ENCODE data around the gene MAGI2. TPM values are rescaled to one million over a fixed set of nuclear protein-coding genes. Genes with fewer than 3 reads are reported as not detected.

Gene MAGI2
- total RNA-seq, 1 donor from 2014 or later = 64.2 TPM

DNA sequence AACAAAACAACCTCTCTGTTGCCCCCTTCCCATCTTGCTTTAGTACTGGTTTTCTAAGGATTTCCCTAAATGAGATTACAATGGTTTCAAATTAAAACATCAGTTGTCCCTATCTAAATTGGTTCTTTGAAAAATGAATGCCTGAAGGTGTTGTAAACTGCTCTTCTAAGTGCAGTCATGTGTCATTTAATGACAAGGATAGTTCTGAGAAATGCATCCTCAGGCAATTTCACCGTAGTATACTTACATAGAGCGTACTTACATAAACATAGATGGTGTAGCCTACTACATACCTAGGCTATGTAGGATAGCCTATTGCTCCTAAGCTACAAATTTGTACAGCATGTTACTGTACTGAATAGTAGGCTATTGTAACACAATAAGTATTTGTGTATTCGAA, 278.1 kb downstream of the MAGI2 start:
- Mint-ChIP-seq H3K9me3 (ENCODE audit: unreplicated experiment) (peaks cover 4% of the 10 kb centered on the region), H3K27me3 (ENCODE audit: unreplicated experiment) (no peaks in the 10 kb centered on the region), H3K27ac (ENCODE audit: unreplicated experiment) (no peak overlapping the region), H3K36me3 (ENCODE audit: unreplicated experiment) (no peaks in the 10 kb centered on the region), H3K4me3 (ENCODE audit: unreplicated experiment) (no peak overlapping the region), H3K4me1 (ENCODE audit: low read depth, unreplicated experiment) (no peaks in the 10 kb centered on the region)
- no peak for DNase-seq
- TF ChIP-seq CTCF (IDR thresholded peaks at IDR 0.05; ENCODE audit: partially characterized antibody, unreplicated experiment) = no peak

- no peak for DNase-seq
Measured at GRCh38 chr7:79165225-79165624, 288.2 kb downstream of the MAGI2 start.

DNA sequence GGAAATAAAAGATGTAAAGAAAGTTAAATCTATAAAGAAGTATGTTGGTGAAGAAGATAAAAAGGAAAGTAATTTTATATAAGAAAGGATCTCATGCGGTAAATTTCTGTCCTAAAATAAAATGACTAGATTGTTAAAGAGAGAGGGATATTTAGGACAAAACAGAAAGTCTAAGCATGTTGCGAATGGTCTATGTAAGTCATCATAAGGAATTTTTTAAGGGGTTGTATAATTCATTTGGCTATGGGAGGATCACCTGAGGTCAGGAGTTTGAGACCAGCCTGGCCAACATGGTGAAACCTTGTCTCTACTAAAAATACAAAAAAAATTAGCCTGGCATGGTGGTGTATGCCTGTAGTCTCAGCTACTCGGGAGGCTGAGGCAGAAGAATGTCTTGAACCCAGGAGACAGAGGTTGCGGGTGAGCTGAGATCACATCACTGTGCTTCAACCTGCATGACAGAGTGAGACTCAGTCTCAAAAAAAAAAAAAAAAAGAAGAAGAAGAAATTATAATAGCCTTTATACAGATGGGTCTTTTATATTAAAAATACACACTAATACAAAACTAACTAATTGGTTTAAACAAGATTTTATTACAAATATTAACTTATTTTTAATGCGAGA, 294.3 kb downstream of the MAGI2 start:
- peaks cover 4% of the 10 kb centered on the region for H3K36me3 Mint-ChIP-seq (ENCODE audit: unreplicated experiment)
- DNase-seq = no peak
- no peak overlapping the region for H3K4me3 Mint-ChIP-seq (ENCODE audit: unreplicated experiment)
- peaks cover 2% of the 10 kb centered on the region for H3K9me3 Mint-ChIP-seq (ENCODE audit: unreplicated experiment)
- no peaks in the 10 kb centered on the region for H3K4me1 Mint-ChIP-seq (ENCODE audit: low read depth, unreplicated experiment)
- no peak overlapping the region for H3K27ac Mint-ChIP-seq (ENCODE audit: unreplicated experiment)
- H3K27me3 Mint-ChIP-seq (ENCODE audit: unreplicated experiment) = no peaks in the 10 kb centered on the region
- no peak for TF ChIP-seq CTCF (IDR thresholded peaks at IDR 0.05; ENCODE audit: partially characterized antibody, unreplicated experiment)

More at GRCh38 chr7:79165225-79165624, 288.2 kb downstream of the MAGI2 start:
- Mint-ChIP-seq H3K36me3 (ENCODE audit: unreplicated experiment) (peaks cover 7% of the 10 kb centered on the region), H3K27ac (ENCODE audit: unreplicated experiment) (no peak overlapping the region), H3K4me1 (ENCODE audit: low read depth, unreplicated experiment) (no peaks in the 10 kb centered on the region), H3K9me3 (ENCODE audit: unreplicated experiment) (no peaks in the 10 kb centered on the region), H3K4me3 (ENCODE audit: unreplicated experiment) (no peak overlapping the region), H3K27me3 (ENCODE audit: unreplicated experiment) (no peaks in the 10 kb centered on the region)
- no peak for TF ChIP-seq CTCF (IDR thresholded peaks at IDR 0.05; ENCODE audit: partially characterized antibody, unreplicated experiment)

GRCh38 chr7:79157281-79157680, 296.2 kb downstream of the MAGI2 start:
- no peak for TF ChIP-seq CTCF (IDR thresholded peaks at IDR 0.05; ENCODE audit: partially characterized antibody, unreplicated experiment)
- peaks cover 2% of the 10 kb centered on the region for H3K9me3 Mint-ChIP-seq (ENCODE audit: unreplicated experiment)
- H3K4me3 Mint-ChIP-seq (ENCODE audit: unreplicated experiment) = no peak overlapping the region
- no peaks in the 10 kb centered on the region for H3K4me1 Mint-ChIP-seq (ENCODE audit: low read depth, unreplicated experiment)
- H3K27me3 Mint-ChIP-seq (ENCODE audit: unreplicated experiment) = no peaks in the 10 kb centered on the region
- no peak overlapping the region for H3K27ac Mint-ChIP-seq (ENCODE audit: unreplicated experiment)
- DNase-seq = no peak
- H3K36me3 Mint-ChIP-seq (ENCODE audit: unreplicated experiment) = peaks cover 4% of the 10 kb centered on the region

GRCh38 chr7:79149831-79150230, 303.6 kb downstream of the MAGI2 start:
- H3K4me3 Mint-ChIP-seq (ENCODE audit: unreplicated experiment) = no peak overlapping the region
- H3K27ac Mint-ChIP-seq (ENCODE audit: unreplicated experiment) = no peak overlapping the region
- H3K27me3 Mint-ChIP-seq (ENCODE audit: unreplicated experiment) = no peaks in the 10 kb centered on the region
- H3K36me3 Mint-ChIP-seq (ENCODE audit: unreplicated experiment) = no peaks in the 10 kb centered on the region
- no peak for TF ChIP-seq CTCF (IDR thresholded peaks at IDR 0.05; ENCODE audit: partially characterized antibody, unreplicated experiment)
- DNase-seq = no peak
- H3K4me1 Mint-ChIP-seq (ENCODE audit: low read depth, unreplicated experiment) = peaks cover 8% of the 10 kb centered on the region
- H3K9me3 Mint-ChIP-seq (ENCODE audit: unreplicated experiment) = no peaks in the 10 kb centered on the region

Measured in glutamatergic neuron (in vitro differentiated cells).